Chondrocyte (in vitro differentiated cells): ENCODE results near the gene POP7. TPM values are rescaled to one million over a fixed set of nuclear protein-coding genes. Genes with fewer than 3 reads are reported as not detected.
"Not testable (repeated sequence)": the region's sequence is repeated elsewhere in the genome, so short reads cannot be mapped to it uniquely, and the experiment has no call there.

Experiments used
- DNase-seq: peaks from one replicate; pipeline ENCODE4 v3.0.0; 2021; ENCODE audit warnings: mixed read lengths, low spot score
- H3K27ac Mint-ChIP-seq: one replicate; pipeline ENCODE4 v1.8.0; 2021; ENCODE audit warnings: mild to moderate bottlenecking, moderate library complexity, mixed read lengths; ENCODE audit not compliant: unreplicated experiment
- H3K27me3 Mint-ChIP-seq: 2 replicates; pipeline ENCODE4 v1.8.0; 2021; ENCODE audit warnings: low read depth, mixed read lengths
- H3K36me3 Mint-ChIP-seq: 2 replicates; pipeline ENCODE4 v1.8.0; 2021; ENCODE audit warnings: low read depth, mixed read lengths
- H3K4me1 Mint-ChIP-seq: 2 replicates; pipeline ENCODE4 v1.8.0; 2021; ENCODE audit warnings: low read depth, mild to moderate bottlenecking, mixed read lengths
- H3K4me3 Mint-ChIP-seq: one replicate; pipeline ENCODE4 v1.8.0; 2021; ENCODE audit warnings: mild to moderate bottlenecking, moderate library complexity, mixed read lengths; ENCODE audit not compliant: unreplicated experiment
- H3K9me3 Mint-ChIP-seq: 2 replicates; pipeline ENCODE4 v1.8.0; 2021; ENCODE audit warnings: low read depth, mixed read lengths
- CTCF ChIP-seq: fragments of 200-600 bp; sonication (generic); IDR thresholded peaks from 2 replicates; pipeline ENCODE4 v1.5.0; 2021; ENCODE audit warnings: antibody characterized with exemption, mild to moderate bottlenecking, moderate library complexity
- total RNA-seq: library from RNA; stranded (reverse); gene quantifications from 3 replicates; pipeline ENCODE4 v1.2.1, GENCODE V29; 2021

Gene POP7
- total RNA-seq, 1 donor from 2014 or later = 25.5 TPM

GRCh38 chr7:100714725-100715124 is 8.8 kb downstream of the POP7 start:
- Mint-ChIP-seq H3K36me3 (peaks cover 7% of the 10 kb centered on the region), H3K27ac (no peak overlapping the region), H3K4me3 (no peak overlapping the region), H3K9me3 (peaks cover 14% of the 10 kb centered on the region), H3K27me3 (peaks cover 7% of the 10 kb centered on the region), H3K4me1 (no peaks in the 10 kb centered on the region)
- DNase-seq = no peak
- no peak for TF ChIP-seq CTCF

DNA sequence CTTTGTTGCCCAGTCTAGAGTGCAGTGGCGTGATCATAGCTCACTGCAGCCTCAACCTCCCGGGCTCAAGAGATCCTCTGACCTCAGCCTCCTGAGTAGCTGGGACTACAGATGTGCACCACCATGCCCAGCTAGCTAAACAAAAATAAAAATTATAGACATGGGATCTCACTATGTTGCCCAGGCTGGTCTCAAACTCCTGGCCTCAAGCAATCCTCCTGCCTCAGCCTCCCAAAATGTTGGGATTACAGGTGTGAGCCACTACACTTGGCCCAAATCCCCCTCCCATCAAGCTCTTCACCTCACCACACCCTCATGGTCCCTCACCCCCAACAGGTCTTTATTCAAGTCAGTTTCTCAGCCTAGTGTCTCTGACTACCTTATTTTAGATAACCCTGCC is 11.2 kb downstream of the POP7 start:
- DNase-seq, H3K4me3 Mint-ChIP-seq, H3K27ac Mint-ChIP-seq, H3K36me3 Mint-ChIP-seq, H3K4me1 Mint-ChIP-seq: not testable (repeated sequence)
- peaks cover 21% of the 10 kb centered on the region for H3K27me3 Mint-ChIP-seq
- H3K9me3 Mint-ChIP-seq = peaks cover 14% of the 10 kb centered on the region

DNA sequence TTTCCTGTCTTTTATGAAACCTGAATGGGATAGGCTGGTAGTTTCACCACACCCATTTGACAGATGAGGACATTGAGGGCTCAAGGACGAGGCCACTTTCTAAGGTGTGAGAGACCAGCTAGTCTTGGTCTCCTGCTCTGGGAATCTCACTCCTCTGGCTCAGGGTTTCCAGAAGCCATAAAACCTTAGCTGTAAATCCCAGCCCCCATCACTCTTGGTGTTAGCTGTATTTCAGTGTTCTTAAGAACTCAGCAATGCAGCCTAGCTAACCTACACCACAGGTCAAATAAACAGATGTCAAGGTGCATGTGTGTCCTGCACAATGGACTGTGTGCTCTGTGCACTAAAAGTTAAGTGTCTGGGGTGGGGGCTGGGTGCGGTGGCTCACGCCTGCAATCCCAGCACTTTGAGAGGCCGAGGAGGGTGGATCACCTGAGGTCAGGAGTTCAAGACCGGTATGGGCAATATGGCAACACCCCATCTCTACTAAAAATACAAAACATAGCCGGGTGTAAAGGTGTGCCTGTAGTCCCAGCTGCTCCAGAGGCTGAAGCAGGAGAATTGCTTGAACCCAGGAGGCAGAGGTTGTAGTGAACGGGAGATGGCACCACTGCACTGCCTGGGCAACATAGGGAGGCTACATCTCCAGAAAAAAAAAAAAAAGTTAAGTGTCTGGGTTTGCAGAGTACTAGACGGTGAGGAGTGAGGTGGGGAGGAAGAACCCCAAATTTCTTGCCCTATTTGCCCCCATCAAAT is 13.8 kb downstream of the POP7 start:
- Mint-ChIP-seq H3K4me3 (no peak overlapping the region), H3K4me1 (peaks cover 3% of the 10 kb centered on the region), H3K36me3 (peaks cover 8% of the 10 kb centered on the region), H3K9me3 (peaks cover 14% of the 10 kb centered on the region), H3K27me3 (peaks cover 28% of the 10 kb centered on the region), H3K27ac (no peak overlapping the region)
- peak; percentile 67 for TF ChIP-seq CTCF
- no peak for DNase-seq

DNA sequence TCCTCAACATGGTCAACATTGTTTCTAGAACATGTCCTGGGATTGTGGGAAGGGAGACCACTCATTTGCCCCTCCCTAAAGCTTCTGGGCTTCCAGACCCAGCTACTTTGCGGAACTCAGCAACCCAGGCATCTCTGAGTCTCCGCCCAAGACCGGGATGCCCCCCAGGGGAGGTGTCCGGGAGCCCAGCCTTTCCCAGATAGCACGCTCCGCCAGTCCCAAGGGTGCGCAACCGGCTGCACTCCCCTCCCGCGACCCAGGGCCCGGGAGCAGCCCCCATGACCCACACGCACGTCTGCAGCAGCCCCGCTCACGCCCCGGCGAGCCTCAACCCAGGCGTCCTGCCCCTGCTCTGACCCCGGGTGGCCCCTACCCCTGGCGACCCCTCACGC is 14.4 kb downstream of the POP7 start, which contains the start of gene EPO:
TSS of gene EPO (plus strand) at position 190 of the 392 bp plus-strand sequence. CDS start 513 bp downstream, outside the sequence.
- Mint-ChIP-seq H3K27ac (no peak within 1 kb of the TSS), H3K9me3 (peaks cover 14% of the 10 kb centered on the region), H3K4me3 (peak within 1 kb of the TSS; percentile 16), H3K4me1 (peaks cover 6% of the 10 kb centered on the region), H3K27me3 (peaks cover 28% of the 10 kb centered on the region), H3K36me3 (peaks cover 8% of the 10 kb centered on the region)
- no peak for TF ChIP-seq CTCF
- DNase-seq = no peak

DNA sequence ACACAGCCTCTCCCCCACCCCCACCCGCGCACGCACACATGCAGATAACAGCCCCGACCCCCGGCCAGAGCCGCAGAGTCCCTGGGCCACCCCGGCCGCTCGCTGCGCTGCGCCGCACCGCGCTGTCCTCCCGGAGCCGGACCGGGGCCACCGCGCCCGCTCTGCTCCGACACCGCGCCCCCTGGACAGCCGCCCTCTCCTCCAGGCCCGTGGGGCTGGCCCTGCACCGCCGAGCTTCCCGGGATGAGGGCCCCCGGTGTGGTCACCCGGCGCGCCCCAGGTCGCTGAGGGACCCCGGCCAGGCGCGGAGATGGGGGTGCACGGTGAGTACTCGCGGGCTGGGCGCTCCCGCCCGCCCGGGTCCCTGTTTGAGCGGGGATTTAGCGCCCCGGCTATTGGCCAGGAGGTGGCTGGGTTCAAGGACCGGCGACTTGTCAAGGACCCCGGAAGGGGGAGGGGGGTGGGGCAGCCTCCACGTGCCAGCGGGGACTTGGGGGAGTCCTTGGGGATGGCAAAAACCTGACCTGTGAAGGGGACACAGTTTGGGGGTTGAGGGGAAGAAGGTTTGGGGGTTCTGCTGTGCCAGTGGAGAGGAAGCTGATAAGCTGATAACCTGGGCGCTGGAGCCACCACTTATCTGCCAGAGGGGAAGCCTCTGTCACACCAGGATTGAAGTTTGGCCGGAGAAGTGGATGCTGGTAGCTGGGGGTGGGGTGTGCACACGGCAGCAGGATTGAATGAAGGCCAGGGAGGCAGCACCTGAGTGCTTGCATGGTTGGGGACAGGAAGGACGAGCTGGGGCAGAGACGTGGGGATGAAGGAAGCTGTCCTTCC is 15.0 kb downstream of the POP7 start:
- peaks cover 13% of the 10 kb centered on the region for H3K4me1 Mint-ChIP-seq
- no peak overlapping the region for H3K27ac Mint-ChIP-seq
- DNase-seq = no peak
- H3K27me3 Mint-ChIP-seq = peaks cover 28% of the 10 kb centered on the region
- H3K4me3 Mint-ChIP-seq = peak overlapping the region; percentile 16
- no peak for TF ChIP-seq CTCF
- peaks cover 8% of the 10 kb centered on the region for H3K36me3 Mint-ChIP-seq
- peaks cover 14% of the 10 kb centered on the region for H3K9me3 Mint-ChIP-seq
